GM12873 (cell line): ENCODE results near the gene RAPGEF5.

Experiments used
- CTCF ChIP-seq: IDR thresholded peaks from 2 replicates; pipeline ENCODE4 v1.5.1; 2012; ENCODE audit warnings: low read depth, mild to moderate bottlenecking, moderate library complexity, low read length, control low read depth; ENCODE audit not compliant: insufficient read depth; ENCODE audit errors: missing control alignments

The RAPGEF5 gene

GRCh38 chr7:22210355-22210754, 146.6 kb downstream of the RAPGEF5 start:
- TF ChIP-seq CTCF, result no peak

GRCh38 chr7:22208799-22209198, 148.2 kb downstream of the RAPGEF5 start:
- TF ChIP-seq CTCF, result no peak

- TF ChIP-seq CTCF, result no peak
These were observed 149.2 kb downstream of the RAPGEF5 start for GRCh38 chr7:22207724-22208225.

- no peak for TF ChIP-seq CTCF
These were observed 151.3 kb downstream of the RAPGEF5 start for GRCh38 chr7:22205631-22206030.

GRCh38 chr7:22204312-22204711, 152.6 kb downstream of the RAPGEF5 start:
- TF ChIP-seq CTCF, result no peak

GRCh38 chr7:22202141-22202540, 154.8 kb downstream of the RAPGEF5 start:
- no peak for TF ChIP-seq CTCF

- no peak for TF ChIP-seq CTCF
These were observed 155.6 kb downstream of the RAPGEF5 start for GRCh38 chr7:22201186-22201880.
